ENCODE results near the gene ASXL1. TPM values are rescaled to one million over a fixed set of nuclear protein-coding genes. Genes with fewer than 3 reads are reported as not detected.
A peak's percentile ranks its signal among the peaks of the same experiment; 100 is the strongest.

ASXL1 gene
- polyA plus RNA-seq, 2 of the 4 experiments (the other 2 are of a cell fraction): 35.7 to 36.0 TPM

- Histone ChIP-seq H3K4me2 (peak overlapping the region; percentile 95), H3K4me3 (peak overlapping the region; percentile 34; the same call in 2 of the 3 replicates)
- WGBS (ENCODE audit: missing lambda C conversion rate): 92% methylated on average over 15 of the region's 18 CpGs
Observed at GRCh38 chr20:32474009-32474716, 116.0 kb downstream of the ASXL1 start.

DNA sequence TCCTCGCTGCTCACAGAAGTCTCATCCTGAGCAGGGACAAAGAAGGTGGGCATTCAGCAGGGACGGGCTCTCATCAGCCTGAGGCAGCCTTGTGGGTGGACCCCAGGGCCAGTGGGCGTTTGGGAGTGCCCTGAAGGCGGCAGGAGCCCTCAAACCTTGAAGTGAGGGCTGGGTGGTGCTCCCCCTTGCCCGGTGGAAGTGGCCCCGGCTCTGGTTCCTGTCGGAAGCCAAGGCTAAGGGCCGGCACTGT is 116.5 kb downstream of the ASXL1 start:
- Histone ChIP-seq H3K4me3 (peak overlapping the region; percentile 34), H3K27ac (peak overlapping the region; percentile 97 to 98), H3K9me3 (no peaks in the 10 kb centered on the region), H3K4me1 (peaks cover 50% of the 10 kb centered on the region), H3K4me2 (peak overlapping the region; percentile 95)
- 20% methylated on average over 1 of the region's 8 CpGs for WGBS (ENCODE audit: missing lambda C conversion rate)
- FAIRE-seq: no peak
- ChIA-PET POLR2A (interaction anchor here (1.7 kb wide), 1 partner anchor 9 kb away, joined by 4 read pairs; no protein-coding TSS in a partner anchor), CTCF (interaction anchor here (0.9 to 1.7 kb wide), 6 partner anchors 9 to 138 kb away, joined by 3 to 5 read pairs (median 4); no protein-coding TSS in a partner anchor)
- TF ChIP-seq EHMT2 (IDR thresholded peaks at IDR 0.05; ENCODE audit: low read depth) (no peak), CEBPB (IDR thresholded peaks at IDR 0.05) (no peak), PBX3 (IDR thresholded peaks at IDR 0.05) (no peak), HEYL (CRISPR knock-in tag; IDR thresholded peaks at IDR 0.05) (no peak), CBX8 (IDR thresholded peaks at IDR 0.05) (no peak), TFCP2L1 (CRISPR knock-in tag; IDR thresholded peaks at IDR 0.05) (no peak), NPAS2 (CRISPR knock-in tag; IDR thresholded peaks at IDR 0.05; ENCODE audit: borderline replicate concordance) (no peak), SREBF2 (IDR thresholded peaks at IDR 0.05) (no peak)
- no peak for DNase-seq (ENCODE audit: low read depth in 1 of 2, low spot score in 1 of 2)
- no peak for ATAC-seq

More at GRCh38 chr20:32474009-32474716, 116.0 kb downstream of the ASXL1 start:
- H3K4me1 ChIP-seq: peaks cover 50% of the 10 kb centered on the region
- no peaks in the 10 kb centered on the region for H3K9me3 ChIP-seq
- POLR2A ChIA-PET: interaction anchor here (1.7 kb wide), 1 partner anchor 10 kb away, joined by 4 read pairs; no protein-coding TSS in a partner anchor
- DNase-seq (ENCODE audit: low read depth in 1 of 2, low spot score in 1 of 2) (no peak), FAIRE-seq (no peak), ATAC-seq (no peak)
- H3K27ac ChIP-seq: peak overlapping the region; percentile 97 to 98
- CTCF ChIA-PET: interaction anchor here (0.9 to 1.7 kb wide), 5 partner anchors 9 to 137 kb away, joined by 3 to 5 read pairs (median 3); no protein-coding TSS in a partner anchor
- TF ChIP-seq POLR2AphosphoS2 (conservative IDR thresholded peaks at IDR 0.05; ENCODE audit: low read length): no peak

DNA sequence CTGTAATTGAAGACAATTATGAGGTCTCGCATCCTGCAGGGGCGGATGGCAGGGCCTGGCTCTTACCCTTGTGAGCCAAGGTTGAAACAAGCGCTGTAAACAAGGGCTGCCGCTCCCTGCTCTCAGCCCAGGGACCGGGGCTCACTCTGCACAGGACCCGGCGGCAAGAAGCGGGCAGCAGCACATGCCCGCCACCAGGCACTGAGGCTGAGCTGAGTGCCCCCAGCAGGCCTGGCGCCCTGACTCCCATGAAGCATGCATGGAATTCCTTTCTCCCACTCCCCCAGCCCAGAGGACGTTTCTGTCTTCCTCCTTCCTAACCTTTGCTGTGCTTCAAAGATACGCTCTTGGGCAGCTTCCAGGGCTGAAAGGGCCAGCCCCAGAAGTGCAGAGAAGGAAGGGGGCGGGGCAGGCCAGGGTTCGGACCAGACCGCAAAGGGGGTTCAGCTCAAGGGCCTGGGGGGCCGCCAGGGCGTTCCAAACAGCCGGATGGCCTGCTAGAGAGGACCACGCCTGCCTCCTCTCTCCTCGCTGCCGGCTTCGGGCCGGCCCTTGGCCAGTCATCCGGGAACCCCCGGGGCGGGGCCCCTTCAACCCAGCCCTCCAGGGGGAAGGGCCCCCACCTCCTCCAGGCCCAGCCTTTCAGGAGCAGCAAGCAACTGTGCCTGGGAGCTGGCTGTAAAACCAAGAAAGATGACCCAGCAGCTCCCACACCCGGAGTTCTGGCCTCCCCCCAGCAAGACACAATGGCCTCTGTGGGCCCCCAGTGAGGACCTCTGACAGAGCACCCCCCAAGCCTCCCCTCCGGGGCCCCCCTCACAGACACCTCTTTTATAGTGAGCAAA is 117.1 kb downstream of the ASXL1 start:
- FAIRE-seq: no peak

More for the DNA sequence above, 117.1 kb downstream of the ASXL1 start:
- Histone ChIP-seq H3K4me2 (peak overlapping the region; percentile 95), H3K4me3 (peak overlapping the region; percentile 34), H3K9me3 (no peaks in the 10 kb centered on the region), H3K4me1 (peaks cover 53% of the 10 kb centered on the region), H3K27ac (peak overlapping the region; percentile 97 to 98)
- CTCF ChIA-PET: interaction anchor here (0.6 to 2.6 kb wide), 7 partner anchors 8 to 138 kb away, joined by 3 to 12 read pairs (median 4); no protein-coding TSS in a partner anchor
- TF ChIP-seq HEYL (CRISPR knock-in tag; IDR thresholded peaks at IDR 0.05) (no peak), RNF2 (IDR thresholded peaks at IDR 0.05; ENCODE audit: borderline replicate concordance, low read depth) (no peak), RAD21 (conservative IDR thresholded peaks at IDR 0.05 in 1 of 2, IDR thresholded peaks at IDR 0.05 in 1 of 2) (peak in 1 of 2 experiments; percentile 32; a peak in 1 of 5 replicates), FOSL2 (IDR thresholded peaks at IDR 0.05) (no peak), FOSL2 (CRISPR knock-in tag; IDR thresholded peaks at IDR 0.05) (no peak; the same call in 1 of the 2 replicates), MAX (IDR thresholded peaks at IDR 0.05) (peak; percentile 41), POLR2A (IDR thresholded peaks at IDR 0.05; ENCODE audit: low read length) (peak; percentile 65), FOXS1 (CRISPR knock-in tag; IDR thresholded peaks at IDR 0.05) (no peak), JUN (IDR thresholded peaks at IDR 0.05) (peak; percentile 54 to 74; a peak in 3 of 5 replicates), HES2 (IDR thresholded peaks at IDR 0.05) (no peak), PBX3 (IDR thresholded peaks at IDR 0.05) (no peak; the same call in 1 of the 2 replicates), USF2 (IDR thresholded peaks at IDR 0.05) (no peak)
- TF ChIP-seq, protein P1, sequence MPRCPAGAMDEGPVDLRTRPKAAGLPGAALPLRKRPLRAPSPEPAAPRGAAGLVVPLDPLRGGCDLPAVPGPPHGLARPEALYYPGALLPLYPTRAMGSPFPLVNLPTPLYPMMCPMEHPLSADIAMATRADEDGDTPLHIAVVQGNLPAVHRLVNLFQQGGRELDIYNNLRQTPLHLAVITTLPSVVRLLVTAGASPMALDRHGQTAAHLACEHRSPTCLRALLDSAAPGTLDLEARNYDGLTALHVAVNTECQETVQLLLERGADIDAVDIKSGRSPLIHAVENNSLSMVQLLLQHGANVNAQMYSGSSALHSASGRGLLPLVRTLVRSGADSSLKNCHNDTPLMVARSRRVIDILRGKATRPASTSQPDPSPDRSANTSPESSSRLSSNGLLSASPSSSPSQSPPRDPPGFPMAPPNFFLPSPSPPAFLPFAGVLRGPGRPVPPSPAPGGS (IDR thresholded peaks at IDR 0.05): peak; percentile 47; the same call in 1 of the 3 replicates
- peak; percentile 83 to 94 for DNase-seq (ENCODE audit: low read depth in 1 of 2, low spot score in 1 of 2)
- peak; percentile 76 to 94 for ATAC-seq
- WGBS (ENCODE audit: missing lambda C conversion rate): 17% methylated on average over 25 of the region's 28 CpGs
- POLR2A ChIA-PET: interaction anchor here (1.0 to 1.7 kb wide), 3 partner anchors 9 to 10 kb away, joined by 3 to 4 read pairs (median 4); no protein-coding TSS in a partner anchor
